Left renal cortex interstitium (tissue), 4 donors: Measurements from ENCODE around the gene ZNF80. TPM values are rescaled to one million over a fixed set of nuclear protein-coding genes. Genes with fewer than 3 reads are reported as not detected.

Source experiments
- polyA plus RNA-seq, 4 donors: library from polyadenylated mRNA; unstranded; fragments of 120-200 nt; gene quantifications; one replicate each; pipeline ENCODE4 v1.2.1, GENCODE V29; 2013; ENCODE audit not compliant: insufficient read length in 4 of 4

Gene ZNF80
- polyA plus RNA-seq, 4 donors: 0.06 TPM; not detected in 2

Other genes with a start within 250 kb of the ZNF80 start
- 10 to 100 TPM; 11.6 to 27.3 (median 20.1) TPM for gene CCDC191, start 181.1 kb downstream of the ZNF80 start, polyA plus RNA-seq
- gene QTRT2, start 180.8 kb downstream of the ZNF80 start, polyA plus RNA-seq: 10 to 100 TPM; 23.2 to 33.5 (median 27.3) TPM
- gene DRD3, start 58.5 kb downstream of the ZNF80 start, polyA plus RNA-seq: not detected
- under 1 TPM in 3 of 4 donors, not detected in 1; 0.06 to 0.10 (median 0.08) TPM for gene TIGIT, start 56.5 kb upstream of the ZNF80 start, polyA plus RNA-seq